Measurements from ENCODE around the gene EFCAB14. TPM values are rescaled to one million over a fixed set of nuclear protein-coding genes. Genes with fewer than 3 reads are reported as not detected.
A peak's percentile ranks its signal among the peaks of the same experiment; 100 is the strongest.
"Not testable (repeated sequence)": the region's sequence is repeated elsewhere in the genome, so short reads cannot be mapped to it uniquely, and the experiment has no call there.

Gene EFCAB14
- total RNA-seq, 1 donor: 29.6 TPM

DNA sequence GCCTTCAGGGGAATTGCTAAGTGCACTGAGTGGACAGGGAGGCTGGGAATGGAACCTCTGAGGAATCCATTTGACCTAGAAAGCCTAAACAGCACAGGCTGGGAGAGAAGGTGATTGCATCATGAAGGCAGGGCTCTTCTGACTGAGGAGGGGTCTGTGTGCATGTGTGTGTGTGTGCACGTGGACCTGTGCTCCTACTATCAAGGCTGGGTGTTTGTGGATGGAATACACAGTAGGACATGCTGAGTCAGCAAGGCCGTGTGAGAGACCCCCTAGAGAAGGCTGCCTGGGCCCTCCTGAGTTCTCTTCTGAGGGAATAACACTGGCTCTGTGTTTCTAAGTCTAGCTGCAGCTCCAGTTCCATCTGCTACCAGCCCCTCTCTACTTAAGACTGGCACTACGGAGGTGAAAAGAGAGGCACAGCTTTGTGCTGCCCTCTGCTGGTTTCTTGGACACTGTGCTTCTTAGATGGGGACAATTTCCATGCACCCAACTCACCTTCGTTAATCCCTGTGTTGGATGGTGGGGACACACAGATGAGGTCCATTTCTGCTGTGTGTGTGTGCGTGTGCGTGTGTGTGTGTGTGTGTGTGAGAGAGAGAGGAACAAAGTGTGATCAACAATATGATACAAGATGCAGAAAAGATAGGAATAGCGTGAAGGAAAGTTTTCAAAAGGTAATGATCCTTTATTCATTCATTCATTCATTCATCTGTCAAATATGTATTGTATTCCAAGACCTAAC is 6.2 kb upstream of the EFCAB14 start:
- DNase-seq (ENCODE audit: low read depth in 2 of 3, low spot score in 2 of 3): peak; percentile 52 to 88 (median 74)

DNA sequence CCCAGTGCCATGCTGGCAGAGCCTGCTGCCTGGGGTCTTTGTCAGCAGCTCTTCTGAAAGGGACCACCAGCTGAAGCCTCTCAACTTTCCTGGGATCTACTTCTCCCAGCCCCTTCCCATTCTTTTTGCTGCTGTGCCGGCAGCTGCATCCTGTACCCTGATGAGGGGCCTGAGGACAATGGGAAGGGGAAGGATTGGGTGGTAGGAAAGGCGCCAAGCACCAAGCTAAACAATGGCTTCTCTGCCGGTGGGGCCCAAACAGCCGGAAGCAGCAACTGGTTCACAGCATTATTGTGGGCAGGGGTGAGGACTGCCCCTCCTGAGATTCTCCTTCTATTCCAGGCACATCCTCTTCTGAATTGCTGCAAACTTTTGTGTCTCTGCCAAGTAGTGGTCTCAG is 5.0 kb upstream of the EFCAB14 start:
- no peak for DNase-seq (ENCODE audit: low read depth in 2 of 3, low spot score in 2 of 3)

DNA sequence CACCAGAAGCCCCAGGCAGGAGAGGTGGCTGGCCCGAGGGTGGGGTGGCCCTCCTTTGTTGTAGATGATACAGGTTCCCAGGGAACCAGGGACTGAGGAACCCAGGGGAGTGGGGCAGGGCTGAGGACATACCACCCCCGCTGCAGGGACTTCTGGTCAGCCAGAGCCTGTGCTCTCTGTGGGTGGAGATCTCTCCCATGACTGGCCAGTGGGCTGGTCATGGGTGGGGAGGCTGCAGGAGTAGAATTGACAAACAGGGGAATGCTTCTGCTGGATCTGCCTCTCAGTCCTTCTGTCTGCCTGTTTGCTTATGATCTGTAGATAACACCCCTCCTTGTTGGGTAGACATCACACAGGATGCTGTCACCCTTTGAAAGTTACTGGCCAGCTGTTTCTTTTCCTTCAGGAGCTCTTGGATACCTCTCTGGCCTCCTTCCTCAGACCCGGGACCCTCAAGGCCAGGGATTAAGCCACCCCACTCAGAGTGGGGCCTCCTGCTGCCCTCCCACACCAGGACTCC is 2.8 kb upstream of the EFCAB14 start:
- DNase-seq (ENCODE audit: low read depth in 2 of 3, low spot score in 2 of 3): no peak

DNA sequence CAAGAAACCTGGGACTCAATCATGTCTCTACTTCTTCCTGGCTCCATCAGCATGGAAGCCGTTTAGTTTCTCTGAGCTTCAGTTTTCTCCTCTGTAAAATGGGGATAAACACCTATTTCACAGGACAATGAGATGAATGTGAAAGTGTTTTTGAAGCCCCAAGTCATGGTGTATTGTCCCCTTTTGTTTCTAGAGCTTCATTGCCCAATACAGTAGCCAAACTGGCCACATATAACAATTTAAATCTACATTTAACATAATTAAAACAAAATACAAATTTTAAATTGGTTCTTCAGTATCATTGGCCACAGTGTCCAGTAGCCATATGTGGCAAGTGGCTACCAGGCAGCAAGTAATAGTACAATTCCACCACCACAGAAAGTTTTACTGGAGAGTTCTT is 2.3 kb upstream of the EFCAB14 start:
- DNase-seq (ENCODE audit: low read depth in 2 of 3, low spot score in 2 of 3): no peak

DNA sequence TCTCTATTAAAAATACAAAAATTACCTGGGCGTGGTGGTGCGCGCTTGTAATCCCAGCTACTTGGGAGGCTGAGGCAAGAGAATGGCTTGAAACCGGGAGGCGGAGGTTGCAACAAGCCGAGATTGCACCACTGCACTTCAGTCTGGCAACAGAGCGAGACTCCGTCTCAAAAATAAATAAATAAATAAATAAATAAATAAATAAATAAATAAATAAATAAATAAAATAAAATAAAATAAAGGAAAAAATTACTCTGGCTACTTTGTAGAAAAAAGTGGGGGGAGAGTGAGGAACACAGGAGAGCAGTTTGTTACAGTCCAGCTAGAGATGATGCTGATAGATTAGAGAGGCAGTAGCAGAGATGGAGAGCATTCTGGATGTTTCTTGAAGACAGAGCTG is 1.4 kb upstream of the EFCAB14 start:
- DNase-seq (ENCODE audit: low read depth in 2 of 3, low spot score in 2 of 3): not testable (repeated sequence)

DNA sequence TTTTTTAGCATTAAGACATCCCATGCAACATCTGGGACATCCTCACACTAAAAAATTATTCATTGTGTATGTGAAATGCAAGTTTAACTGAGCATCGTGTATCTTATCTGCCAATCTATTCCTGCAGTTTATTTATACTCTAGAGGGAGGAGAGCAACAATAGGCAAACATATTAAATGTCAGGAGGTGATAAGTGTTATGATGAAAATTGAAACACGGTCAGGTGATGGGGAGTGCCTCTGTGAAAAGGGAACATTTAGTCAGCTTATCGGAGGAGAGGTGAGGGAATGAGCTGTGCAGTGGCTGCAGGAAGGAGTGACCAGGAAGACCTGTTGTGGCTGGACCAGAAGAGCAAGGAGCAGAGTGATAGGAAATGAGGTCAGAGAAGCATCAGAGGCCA is 775 bp upstream of the EFCAB14 start:
- no peak for DNase-seq (ENCODE audit: low read depth in 2 of 3, low spot score in 2 of 3)

DNA sequence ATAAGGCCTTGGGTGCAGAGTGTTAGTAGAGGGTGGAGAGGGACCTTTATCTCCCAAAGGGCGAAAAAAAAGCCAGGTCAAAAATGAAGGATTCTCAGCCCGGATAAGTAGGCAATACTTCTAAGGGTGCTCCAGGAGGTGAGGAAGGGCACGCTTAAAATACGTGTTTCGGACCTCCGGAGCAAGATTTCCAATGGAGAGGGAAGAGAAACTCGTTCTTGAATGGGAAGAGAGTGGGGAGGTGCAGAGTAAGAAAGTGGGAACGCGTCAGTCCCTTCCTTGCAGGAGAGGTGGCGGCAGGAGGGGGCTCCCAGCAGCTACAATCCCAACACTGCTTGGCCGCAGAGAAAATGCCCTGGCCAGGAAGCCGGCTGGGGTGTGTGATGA is 581 bp downstream of the EFCAB14 start:
- no peak for DNase-seq (ENCODE audit: low read depth in 2 of 3, low spot score in 2 of 3)

DNA sequence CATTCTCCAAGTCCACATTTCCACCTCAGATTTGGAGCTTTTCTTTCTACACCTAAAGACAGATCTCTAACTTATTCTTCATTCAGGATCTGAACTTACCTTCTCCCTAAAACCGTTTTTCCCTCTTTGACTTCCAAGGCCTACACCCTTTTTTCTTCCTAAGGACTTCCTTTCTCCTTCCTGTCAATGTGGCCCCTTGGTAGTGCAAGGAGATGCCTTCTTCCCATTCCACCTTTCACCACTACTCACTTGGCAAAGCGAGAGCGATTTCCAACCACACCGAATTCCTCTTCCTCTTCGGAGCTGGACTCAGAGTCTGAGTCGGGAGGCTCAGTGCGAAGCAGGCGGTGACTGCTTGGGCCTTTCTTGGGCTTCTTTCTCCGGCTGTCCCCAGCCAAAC is 1.3 kb downstream of the EFCAB14 start:
- DNase-seq (ENCODE audit: low read depth in 2 of 3, low spot score in 2 of 3): no peak

DNA sequence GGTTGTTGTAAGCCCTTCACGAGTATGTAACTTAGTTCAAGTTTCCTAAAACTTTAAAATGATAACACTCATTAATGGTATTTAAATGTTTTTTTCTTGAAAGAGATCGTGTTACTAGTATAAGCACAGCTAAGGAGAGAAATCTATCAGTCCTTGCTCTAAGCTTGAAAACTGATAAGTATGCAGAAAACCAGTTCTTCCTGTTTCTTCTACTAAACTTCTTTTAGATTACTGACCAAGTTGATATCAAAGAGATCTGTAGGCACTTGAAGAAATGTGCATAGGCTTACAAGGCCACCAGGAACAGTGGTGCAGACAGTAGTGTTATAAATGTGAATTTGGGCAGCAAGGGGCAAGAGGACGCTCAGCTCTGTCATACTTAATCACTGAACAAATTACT is 3.9 kb downstream of the EFCAB14 start:
- DNase-seq (ENCODE audit: low read depth in 2 of 3, low spot score in 2 of 3): no peak

DNA sequence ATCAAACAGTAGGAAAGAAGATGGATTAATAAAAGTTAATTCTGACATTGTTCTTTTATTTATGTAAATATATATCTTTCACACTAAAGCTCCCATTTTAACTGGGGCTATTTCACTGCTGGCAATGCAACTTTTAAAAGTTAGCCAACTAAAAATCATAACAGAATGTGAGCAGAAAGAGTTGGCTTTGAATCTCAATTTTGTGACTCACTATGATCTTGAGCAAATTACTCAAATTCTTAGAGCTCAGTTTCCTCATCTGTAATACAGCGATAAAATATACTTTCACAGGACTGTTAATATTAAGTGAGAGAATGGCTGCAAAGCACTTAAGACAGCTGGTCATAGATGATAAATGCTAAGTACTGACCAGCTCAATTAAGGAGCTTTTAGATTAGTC is 10.8 kb downstream of the EFCAB14 start:
- DNase-seq (ENCODE audit: low read depth in 2 of 3, low spot score in 2 of 3): no peak

DNA sequence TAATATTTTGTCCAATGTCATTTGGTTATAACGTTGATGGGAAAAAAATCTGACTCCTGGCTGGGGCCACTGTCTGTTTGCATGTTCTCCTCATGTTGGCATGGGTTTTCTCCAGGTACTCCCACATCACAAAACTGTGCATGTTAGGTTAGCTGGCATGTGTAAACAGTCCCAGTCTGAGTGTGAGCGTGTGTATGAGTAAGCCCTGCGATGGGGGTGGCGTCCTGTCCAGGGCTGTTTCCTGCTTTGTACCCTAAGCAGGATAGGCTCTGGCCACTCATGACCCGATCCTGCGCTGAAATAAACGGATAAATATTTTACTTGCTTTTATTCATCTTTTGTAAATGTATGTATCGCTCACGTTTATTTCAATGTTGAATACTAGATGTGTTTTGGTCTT is 13.5 kb downstream of the EFCAB14 start:
- no peak for DNase-seq (ENCODE audit: low read depth in 2 of 3, low spot score in 2 of 3)

DNA sequence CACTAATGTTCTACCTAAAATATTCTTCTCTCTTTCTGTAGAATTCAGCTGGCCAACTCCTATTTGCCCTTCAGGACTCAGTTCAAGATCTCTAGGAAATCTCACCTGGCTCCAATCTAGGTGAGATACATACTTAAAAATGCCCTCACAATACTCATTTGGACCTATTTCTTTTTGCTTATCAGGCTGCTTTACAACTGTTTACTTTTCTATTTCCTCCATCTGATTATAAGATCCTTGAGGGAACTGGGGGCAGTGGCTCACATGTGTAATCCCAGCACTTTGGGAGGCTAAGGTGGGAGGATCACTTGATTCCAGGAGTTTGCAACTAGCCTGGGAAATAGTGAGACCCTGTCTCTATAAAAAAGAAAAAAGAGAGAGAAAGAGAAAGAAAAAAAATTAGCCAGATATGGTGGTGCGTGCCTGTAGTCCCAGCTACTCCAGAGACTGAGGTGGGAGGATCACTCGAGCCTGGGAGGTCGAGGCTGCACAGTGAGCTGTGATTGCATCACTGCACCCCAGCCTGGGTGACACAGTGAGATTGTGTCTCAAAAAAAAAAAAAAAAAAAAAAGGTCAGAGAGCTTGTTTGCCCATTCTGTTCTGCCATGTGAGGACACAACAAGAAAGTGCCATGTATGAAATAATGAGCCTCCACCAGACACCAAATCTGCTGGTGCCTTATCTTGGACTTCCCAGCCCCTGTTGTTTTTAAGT is 14.8 kb downstream of the EFCAB14 start:
- no peak for DNase-seq (ENCODE audit: low read depth in 2 of 3, low spot score in 2 of 3)

DNA sequence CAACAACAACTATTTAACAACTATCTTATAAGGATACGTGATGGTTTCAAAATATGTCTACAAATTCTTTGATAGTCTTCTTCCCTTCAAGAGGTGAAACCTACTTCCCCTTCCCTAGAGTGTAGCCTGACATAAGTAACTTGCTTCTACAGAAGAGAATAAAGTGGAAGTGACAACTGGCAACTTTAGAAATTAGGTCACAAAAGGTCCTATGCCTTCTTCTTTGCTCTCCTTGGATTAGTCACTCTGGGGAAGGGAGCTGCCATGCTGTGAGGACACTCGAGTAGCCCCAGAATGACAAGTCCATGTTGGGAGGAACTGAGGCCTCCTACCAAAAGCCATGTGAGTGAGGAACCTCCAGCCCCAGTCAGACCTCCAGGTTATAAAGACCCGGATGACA is 19.2 kb downstream of the EFCAB14 start:
- DNase-seq (ENCODE audit: low read depth in 2 of 3, low spot score in 2 of 3): no peak

DNA sequence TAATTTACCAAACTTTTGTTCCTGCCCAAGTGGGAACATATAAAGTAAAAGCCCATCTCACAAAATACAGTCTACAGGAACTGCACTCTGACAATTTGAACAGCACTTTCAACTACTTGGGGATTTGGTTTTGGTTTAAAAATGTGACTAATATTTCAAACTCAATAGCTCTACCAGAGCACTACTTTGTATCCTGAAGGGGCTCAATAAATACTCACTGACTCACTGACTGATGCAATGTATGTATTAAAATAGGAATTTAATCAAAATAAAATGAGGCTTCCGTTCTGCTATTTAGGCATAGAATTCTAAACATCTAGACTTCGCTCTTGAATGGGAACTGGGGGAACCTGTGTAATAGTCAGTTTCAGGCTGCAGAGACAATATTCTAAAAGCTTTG is 21.9 kb downstream of the EFCAB14 start:
- DNase-seq (ENCODE audit: low read depth in 2 of 3, low spot score in 2 of 3): no peak

DNA sequence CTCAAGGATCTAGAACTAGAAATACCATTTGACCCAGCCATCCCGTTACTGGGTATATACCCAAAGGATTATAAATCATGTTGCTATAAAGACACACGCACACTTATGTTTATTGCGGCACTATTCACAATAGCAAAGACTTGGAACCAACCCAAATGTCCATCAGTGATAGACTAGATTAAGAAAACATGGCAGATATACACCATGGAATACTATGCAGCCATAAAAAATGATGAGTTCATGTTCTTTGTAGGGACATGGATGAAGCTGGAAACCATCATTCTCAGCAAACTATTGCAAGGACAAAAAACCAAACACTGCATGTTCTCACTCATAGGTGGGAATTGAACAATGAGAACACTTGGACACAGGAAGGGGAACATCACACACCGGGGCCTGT is 24.2 kb downstream of the EFCAB14 start:
- DNase-seq (ENCODE audit: low read depth in 2 of 3, low spot score in 2 of 3): not testable (repeated sequence)

DNA sequence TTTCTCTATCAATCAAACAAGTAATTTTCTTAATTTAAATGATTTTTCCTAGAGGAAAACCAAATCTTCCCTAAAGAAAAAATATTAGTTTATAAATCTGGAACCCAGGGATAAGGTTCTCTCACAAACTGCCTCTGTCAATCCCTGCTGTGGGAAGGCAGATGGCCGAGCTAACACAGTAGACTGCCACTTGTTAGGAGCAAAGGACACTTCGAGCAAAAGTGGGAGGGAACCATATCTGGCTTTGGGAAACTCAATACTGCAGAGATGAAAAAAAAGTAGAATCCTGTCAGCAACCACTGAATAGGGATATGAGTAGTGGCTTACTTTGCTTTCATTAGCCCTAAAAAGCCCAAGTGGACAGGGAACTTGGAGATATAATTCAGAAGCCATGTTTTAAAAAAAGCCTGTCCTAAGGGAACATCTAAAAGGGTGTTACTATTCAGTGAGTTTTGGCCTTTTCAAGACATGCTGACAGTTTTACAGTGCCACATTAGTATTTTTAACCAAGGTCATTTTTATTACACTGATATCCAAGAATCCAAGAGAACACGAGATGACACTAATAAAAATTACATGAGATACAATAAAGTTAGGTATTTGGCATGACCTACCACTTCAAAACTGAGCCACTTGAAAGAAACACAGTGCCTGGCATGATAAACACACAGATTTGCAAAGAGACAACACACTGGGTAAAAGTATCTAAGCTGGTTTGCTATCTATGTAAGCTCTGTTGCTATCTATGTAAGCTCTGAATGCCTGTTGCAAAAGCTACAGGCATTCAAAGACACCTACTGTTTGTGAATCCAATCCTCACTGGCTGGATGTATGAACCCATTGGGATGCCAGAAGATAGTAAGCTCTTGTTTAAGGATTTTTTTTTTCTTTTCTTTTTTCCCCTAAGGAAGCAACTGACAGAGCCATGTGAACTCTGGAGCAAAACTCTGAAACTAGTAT is 25.8 kb downstream of the EFCAB14 start:
- DNase-seq (ENCODE audit: low read depth in 2 of 3, low spot score in 2 of 3): no peak

DNA sequence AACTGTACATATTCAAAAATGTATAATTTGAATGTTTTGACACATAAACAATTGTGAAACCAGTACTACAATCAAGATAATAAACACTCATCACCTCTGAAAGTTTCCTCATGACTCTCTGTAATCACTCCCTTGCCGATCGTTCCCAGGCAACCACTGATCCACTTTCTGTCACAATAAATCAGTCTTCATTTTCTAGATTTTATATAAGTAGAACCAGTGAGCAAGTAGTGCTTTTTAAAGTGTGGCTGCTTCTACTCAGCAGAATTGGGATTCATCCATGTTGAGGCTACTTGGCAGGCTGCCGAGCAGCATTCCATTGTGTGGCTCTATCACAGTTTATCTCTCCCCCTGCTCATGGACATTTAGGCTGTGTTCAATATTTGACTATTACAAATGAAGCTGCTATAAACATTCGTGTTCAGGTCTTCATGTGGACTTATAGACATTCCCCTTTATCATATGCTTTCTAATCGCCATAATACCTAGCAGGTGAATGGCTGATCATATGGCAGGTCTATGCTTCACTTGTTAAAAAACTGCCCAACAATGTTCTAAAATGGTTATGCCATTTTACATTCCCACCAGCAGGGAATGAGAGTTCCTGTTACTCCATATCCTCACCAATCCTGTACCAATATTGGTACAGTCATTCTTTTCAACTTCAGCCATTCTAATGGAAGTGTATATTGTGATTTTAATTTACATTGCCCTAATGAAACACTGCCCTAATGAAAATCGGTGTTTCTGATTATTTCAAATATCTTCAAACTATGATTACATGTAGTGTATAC is 26.7 kb downstream of the EFCAB14 start:
- no peak for DNase-seq (ENCODE audit: low read depth in 2 of 3, low spot score in 2 of 3)

DNA sequence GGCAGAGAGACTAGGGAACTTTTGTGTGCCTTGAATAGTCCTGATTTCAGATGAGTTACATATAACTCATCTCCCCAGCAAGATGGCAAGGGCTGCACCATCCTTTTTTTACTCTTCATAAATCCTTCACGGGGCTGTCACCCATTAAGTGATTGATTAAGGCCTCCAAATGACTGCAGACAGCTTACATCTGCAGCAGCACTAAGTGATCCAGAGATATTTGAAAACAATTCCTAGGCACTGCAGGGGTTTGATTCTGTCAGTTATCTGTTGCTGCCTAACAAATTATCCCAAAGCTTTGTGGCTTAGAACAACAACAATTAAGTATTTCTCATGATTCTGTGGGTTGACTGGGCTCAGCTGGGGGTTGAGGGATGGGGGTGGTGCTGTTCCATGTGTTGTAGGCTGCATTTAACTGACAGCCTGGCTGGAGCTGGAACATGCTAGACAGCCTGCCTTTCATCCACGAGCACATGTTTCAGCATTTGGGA is 27.9 kb downstream of the EFCAB14 start:
- no peak for DNase-seq (ENCODE audit: low read depth in 2 of 3, low spot score in 2 of 3)

DNA sequence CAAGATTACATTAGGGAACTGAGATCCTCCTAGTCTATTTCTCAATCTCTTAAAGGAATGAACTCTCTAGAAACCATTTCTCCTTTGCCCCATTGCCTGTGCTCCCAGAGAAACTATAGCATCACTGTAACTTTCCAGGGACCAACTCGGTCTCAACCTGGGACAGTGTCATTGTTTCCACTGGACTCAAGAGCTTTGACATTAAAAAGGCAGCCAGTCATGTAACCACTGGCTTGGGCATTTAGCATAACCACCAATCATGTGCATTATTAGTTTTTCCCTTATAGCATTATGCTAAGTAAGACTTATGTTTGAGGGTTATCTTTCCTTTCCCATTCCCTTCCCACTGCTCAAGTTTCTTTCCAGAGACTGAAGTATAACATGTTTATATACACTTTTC is 29.0 kb downstream of the EFCAB14 start:
- DNase-seq (ENCODE audit: low read depth in 2 of 3, low spot score in 2 of 3): no peak

DNA sequence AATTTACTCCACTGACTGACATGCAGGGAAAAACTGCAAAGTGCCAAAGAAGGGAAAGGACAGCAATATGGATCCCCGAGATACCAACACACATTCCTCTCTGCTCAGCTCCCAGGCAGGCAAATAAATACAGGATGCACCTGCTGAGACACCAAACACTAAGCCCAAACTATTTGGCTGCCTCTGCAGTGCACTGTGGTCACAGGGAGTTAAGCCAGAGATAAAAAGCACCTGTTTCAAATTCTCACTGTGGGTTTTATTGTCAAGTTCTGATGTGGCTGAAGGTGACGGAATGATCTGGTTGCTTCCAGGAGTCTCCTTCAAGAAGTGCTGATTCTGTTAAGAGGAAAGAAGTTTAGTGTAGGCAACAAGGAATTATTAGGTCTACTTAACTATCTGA is 29.6 kb downstream of the EFCAB14 start:
- DNase-seq (ENCODE audit: low read depth in 2 of 3, low spot score in 2 of 3): peak in 2 of 3 donors; percentile 33 to 63
